PFSK-1 (cell line): Measurements from ENCODE around the gene BLCAP.

Experiments
- FOXP2 ChIP-seq: optimal IDR thresholded peaks from 2 replicates; pipeline ENCODE3; 2011; ENCODE audit warnings: borderline replicate concordance, control low read depth, inconsistent platforms; ENCODE audit not compliant: insufficient read depth; ENCODE audit errors: extremely low read length, extremely low read depth
- POLR2AphosphoS5 ChIP-seq: IDR thresholded peaks from 2 replicates; pipeline ENCODE4 v1.6.1; 2012; ENCODE audit warnings: low read depth, mild to moderate bottlenecking, control low read depth, low read length, moderate library complexity
- REST ChIP-seq, 2 experiments: IDR thresholded peaks; 2 replicates each; pipeline versions ENCODE4 v1.6.1 to v1.8.0; 2011 to 2012; ENCODE audit warnings: low read depth in 2 of 2, low read length in 2 of 2, control low read depth in 1 of 2, inconsistent platforms in 1 of 2, mild to moderate bottlenecking in 1 of 2, moderate library complexity in 1 of 2; ENCODE audit not compliant: insufficient read depth in 1 of 2
- SIN3A ChIP-seq: IDR thresholded peaks from 2 replicates; pipeline ENCODE4 v1.6.1; 2012; ENCODE audit warnings: mild to moderate bottlenecking, low read length, moderate library complexity, borderline replicate concordance; ENCODE audit not compliant: insufficient read depth
- TAF1 ChIP-seq: IDR thresholded peaks from 2 replicates; pipeline ENCODE4 v1.6.1; 2012; ENCODE audit warnings: low read length, control low read depth, borderline replicate concordance; ENCODE audit not compliant: insufficient read depth

The BLCAP gene

GRCh38 chr20:37566590-37567330 lies 39.1 kb upstream of the BLCAP start:
- TF ChIP-seq SIN3A (no peak), REST (IDR thresholded peaks at IDR 0.05; ENCODE audit: insufficient read depth in 1 of 2, low read depth in 2 of 2, low read length in 2 of 2) (no peak), TAF1 (no peak), POLR2AphosphoS5 (no peak), FOXP2 (no peak)

GRCh38 chr20:37565134-37565811 lies 37.6 kb upstream of the BLCAP start:
- no peak for TF ChIP-seq REST (IDR thresholded peaks at IDR 0.05; ENCODE audit: insufficient read depth in 1 of 2, low read depth in 2 of 2, low read length in 2 of 2)

- TF ChIP-seq SIN3A (no peak), TAF1 (no peak), REST (IDR thresholded peaks at IDR 0.05; ENCODE audit: insufficient read depth in 1 of 2, low read depth in 2 of 2, low read length in 2 of 2) (0 out of 4 replicates have a peak, but pooled peaks of 1 of the 2 experiments have one; percentile 10), FOXP2 (no peak), POLR2AphosphoS5 (no peak)
These were observed 36.9 kb upstream of the BLCAP start for GRCh38 chr20:37564388-37565133.

- TF ChIP-seq REST (IDR thresholded peaks at IDR 0.05; ENCODE audit: insufficient read depth in 1 of 2, low read depth in 2 of 2, low read length in 2 of 2) (no peak), FOXP2 (no peak), POLR2AphosphoS5 (no peak), SIN3A (no peak), TAF1 (no peak)
These were observed 36.3 kb upstream of the BLCAP start for GRCh38 chr20:37564016-37564387.
